OCI-M2 (cell line): ENCODE data around the gene PKP3.
"Not testable (repeated sequence)": the region's sequence is repeated elsewhere in the genome, so short reads cannot be mapped to it uniquely, and the experiment has no call there.

ENCODE experiments used
- DNase-seq: peaks from one replicate; lab custom pipeline; 2025; ENCODE audit not compliant: unreplicated experiment; lab: John Stamatoyannopoulos, UW

Gene PKP3

GRCh38 chr11:395866-396265 is 1.9 kb downstream of the PKP3 start:
- DNase-seq: no peak

GRCh38 chr11:396511-396947 is 2.5 kb downstream of the PKP3 start:
- DNase-seq: no peak

GRCh38 chr11:396948-397548 is 3.0 kb downstream of the PKP3 start:
- no peak for DNase-seq

GRCh38 chr11:398826-399225 is 4.8 kb downstream of the PKP3 start:
- DNase-seq: no peak

GRCh38 chr11:399731-400211 is 5.8 kb downstream of the PKP3 start:
- DNase-seq: no peak

- no peak for DNase-seq
These were observed 6.3 kb downstream of the PKP3 start for GRCh38 chr11:400241-400689.

- DNase-seq: not testable (repeated sequence)
These were observed 7.2 kb downstream of the PKP3 start for GRCh38 chr11:401196-401595.

GRCh38 chr11:403021-403760 is 9.2 kb downstream of the PKP3 start:
- DNase-seq: no peak

GRCh38 chr11:403761-404431 is 9.9 kb downstream of the PKP3 start:
- DNase-seq: no peak

GRCh38 chr11:404551-405264 is 10.7 kb downstream of the PKP3 start:
- DNase-seq: no peak

- no peak for DNase-seq
These were observed 11.4 kb downstream of the PKP3 start for GRCh38 chr11:405323-405953.

GRCh38 chr11:405954-406795 is 12.2 kb downstream of the PKP3 start:
- DNase-seq: no peak

GRCh38 chr11:406796-407650 is 13.0 kb downstream of the PKP3 start:
- no peak for DNase-seq

- DNase-seq: no peak
These were observed 13.7 kb downstream of the PKP3 start for GRCh38 chr11:407651-408123.

- no peak for DNase-seq
These were observed 14.4 kb downstream of the PKP3 start for GRCh38 chr11:408154-409007.

- DNase-seq: no peak
These were observed 15.1 kb downstream of the PKP3 start for GRCh38 chr11:409008-409599.

GRCh38 chr11:409600-410483 is 15.8 kb downstream of the PKP3 start:
- no peak for DNase-seq
